IMR-90 (cell line): ENCODE results near the gene MCF2L2. TPM values are rescaled to one million over a fixed set of nuclear protein-coding genes. Genes with fewer than 3 reads are reported as not detected.

ENCODE experiments used
- ATAC-seq: fragments of 200-7000 bp; cut with Tn5 transposase; 2 replicates; pipeline ENCODE4 v1.9.1; 2020; ENCODE audit warnings: low read depth, mild to moderate bottlenecking, moderate library complexity
- BruUV-seq: library from RNA; stranded (reverse); fragments of 400-500 nt; replicated peaks from 2 replicates; lab custom pipeline; 2021; lab: Mats Ljungman, UMichigan
- CTCF ChIA-PET: fragments of 300-600 bp; formaldehyde crosslinking; extraction: SDS; loops from one replicate; lab custom pipeline; 2021; ENCODE audit warnings: antibody characterized with exemption; lab: Yijun Ruan, JAX
- POLR2A ChIA-PET: fragments of 300-600 bp; sonication (Branson Sonifier 250); formaldehyde crosslinking; loops from one replicate; lab custom pipeline; 2022; ENCODE audit warnings: antibody characterized with exemption; ENCODE audit not compliant: unreplicated experiment; lab: Charles Lee
- DNase-seq: peaks from one replicate; pipeline ENCODE4 v3.0.0; 2013
- H2AFZ ChIP-seq: replicated peaks from 2 replicates; pipeline ENCODE3; 2013; ENCODE audit warnings: low read length, mild to moderate bottlenecking; ENCODE audit not compliant: poor library complexity
- H2AK5ac ChIP-seq: 2 replicates; pipeline ENCODE4 v1.6.1; 2013; ENCODE audit warnings: low read depth, low read length, inconsistent platforms
- H2AK9ac ChIP-seq: replicated peaks from 2 replicates; pipeline ENCODE3; 2013; ENCODE audit warnings: mild to moderate bottlenecking, low read depth, low read length, moderate library complexity; ENCODE audit not compliant: poor library complexity
- H2BK120ac ChIP-seq: 2 replicates; pipeline ENCODE4 v1.6.1; 2013; ENCODE audit warnings: low read depth, low read length, inconsistent platforms
- H2BK15ac ChIP-seq: 3 replicates; pipeline ENCODE4 v1.6.1; 2013; ENCODE audit warnings: low read depth, low read length, inconsistent platforms
- H2BK20ac ChIP-seq: 2 replicates; pipeline ENCODE4 v1.6.1; 2013; ENCODE audit warnings: low read depth, mild to moderate bottlenecking, inconsistent platforms, low read length, moderate library complexity
- H2BK5ac ChIP-seq: 2 replicates; pipeline ENCODE4 v1.6.1; 2013; ENCODE audit warnings: mild to moderate bottlenecking, low read depth, low read length, inconsistent platforms; ENCODE audit not compliant: poor library complexity, severe bottlenecking
- H3K14ac ChIP-seq: replicated peaks from 2 replicates; pipeline ENCODE4 v1.6.1; 2013; ENCODE audit warnings: low read depth, low read length, inconsistent platforms
- H3K18ac ChIP-seq: 2 replicates; pipeline ENCODE4 v1.6.1; 2013; ENCODE audit warnings: low read depth, low read length, control low read depth
- H3K23ac ChIP-seq: 2 replicates; pipeline ENCODE4 v1.6.1; 2013; ENCODE audit warnings: low read depth, low read length, inconsistent platforms
- H3K27ac ChIP-seq: 2 replicates; pipeline ENCODE4 v1.5.1; 2013; ENCODE audit warnings: mild to moderate bottlenecking, control low read depth, low read length; ENCODE audit not compliant: insufficient read depth
- H3K27me3 ChIP-seq: 2 replicates; pipeline ENCODE4 v1.6.1; 2013; ENCODE audit warnings: low read length; ENCODE audit not compliant: control insufficient read depth, insufficient read depth
- H3K36me3 ChIP-seq: 2 replicates; pipeline ENCODE4 v1.6.1; 2013; ENCODE audit warnings: low read length, mixed read lengths; ENCODE audit not compliant: control insufficient read depth, insufficient read depth
- H3K4ac ChIP-seq: 2 replicates; pipeline ENCODE4 v1.6.1; 2013; ENCODE audit warnings: low read depth, low read length, inconsistent platforms
- H3K4me1 ChIP-seq: 2 replicates; pipeline ENCODE4 v1.6.1; 2013; ENCODE audit warnings: low read length, mixed read lengths; ENCODE audit not compliant: control insufficient read depth, insufficient read depth
- H3K4me2 ChIP-seq: 2 replicates; pipeline ENCODE4 v1.6.1; 2013; ENCODE audit warnings: low read depth, mild to moderate bottlenecking, control low read depth, low read length, moderate library complexity
- H3K4me3 ChIP-seq: 2 replicates; pipeline ENCODE4 v1.5.1; 2013; ENCODE audit warnings: low read depth, mild to moderate bottlenecking, control low read depth, low read length, moderate library complexity; ENCODE audit not compliant: insufficient read depth
- H3K56ac ChIP-seq: 2 replicates; pipeline ENCODE4 v1.6.1; 2013; ENCODE audit warnings: low read length, inconsistent platforms; ENCODE audit not compliant: insufficient read depth; ENCODE audit errors: extremely low read depth
- H3K79me1 ChIP-seq, 2 experiments: 2 replicates each; pipeline ENCODE4 v1.6.1; 2013; ENCODE audit warnings: low read length in 2 of 2, inconsistent platforms in 1 of 2, low read depth in 1 of 2
- H3K9ac ChIP-seq: 2 replicates; pipeline ENCODE4 v1.6.1; 2013; ENCODE audit warnings: low read depth, low read length, control low read depth
- H3K9me1 ChIP-seq: 2 replicates; pipeline ENCODE4 v1.6.1; 2013; ENCODE audit warnings: low read length, inconsistent platforms; ENCODE audit not compliant: insufficient read depth
- H3K9me3 ChIP-seq: 2 replicates; pipeline ENCODE4 v1.6.1; 2013; ENCODE audit warnings: low read length; ENCODE audit not compliant: control insufficient read depth, insufficient read depth
- H4K20me1 ChIP-seq: 2 replicates; pipeline ENCODE4 v1.6.1; 2013; ENCODE audit warnings: low read length, inconsistent platforms; ENCODE audit not compliant: insufficient read depth
- H4K5ac ChIP-seq: 2 replicates; pipeline ENCODE4 v1.6.1; 2013; ENCODE audit warnings: mild to moderate bottlenecking, low read depth, low read length, control low read depth
- H4K8ac ChIP-seq, 2 experiments: 2 replicates each; pipeline ENCODE4 v1.6.1; 2013; ENCODE audit warnings: low read depth in 2 of 2, low read length in 2 of 2, control low read depth in 1 of 2, inconsistent platforms in 1 of 2
- H4K91ac ChIP-seq: 2 replicates; pipeline ENCODE4 v1.6.1; 2013; ENCODE audit warnings: low read depth, low read length, inconsistent platforms; ENCODE audit not compliant: insufficient read depth
- BHLHE40 ChIP-seq: fragments of 150-350 bp; IDR thresholded peaks from 2 replicates; pipeline ENCODE4 v1.6.1; 2016; ENCODE audit warnings: mild to moderate bottlenecking, low read depth, low read length
- MAFK ChIP-seq: IDR thresholded peaks from 2 replicates; pipeline ENCODE4 v1.6.1; 2012; ENCODE audit warnings: low read depth, low read length, improper control_type of control experiment
- NFE2L2 ChIP-seq: fragments of 150-350 bp; IDR thresholded peaks from 2 replicates; pipeline ENCODE4 v1.6.1; 2016; ENCODE audit warnings: low read depth, mild to moderate bottlenecking, low read length
- POLR2A ChIP-seq: IDR thresholded peaks from 2 replicates; pipeline ENCODE4 v1.6.1; 2012; ENCODE audit warnings: mild to moderate bottlenecking, low read depth, low read length
- RAD21 ChIP-seq: IDR thresholded peaks from 2 replicates; pipeline ENCODE4 v1.6.1; 2012; ENCODE audit warnings: low read length, improper control_type of control experiment
- RFX5 ChIP-seq: IDR thresholded peaks from 2 replicates; pipeline ENCODE4 v1.8.0; 2012; ENCODE audit warnings: low read depth, mild to moderate bottlenecking, low read length, moderate library complexity
- WGBS, 2 experiments: methylation state at CpG; one replicate each; pipeline versions ENCODE4 v1.1.5 to v1.1.7; 2013; ENCODE audit warnings: missing lambda C conversion rate in 2 of 2; ENCODE audit not compliant: insufficient read length in 1 of 2; ENCODE audit errors: extremely low coverage in 2 of 2; 5-methylcytosine and 5-hydroxymethylcytosine counted together
- dilution Hi-C: fragments of 300-500 bp; cut with HindIII; formaldehyde crosslinking; loops from one replicate; pipeline ENCODE4 v1.14.3; 2018; ENCODE audit warnings: low sequenced_read_pairs; ENCODE audit not compliant: unreplicated experiment
- in situ Hi-C: fragments of 300-500 bp; cut with MboI; formaldehyde crosslinking; loops from 3 replicates; pipeline ENCODE4 v1.14.3; 2019; ENCODE audit warnings: low sequenced_read_pairs, inconsistent platforms, mixed read lengths
- intact Hi-C: fragments of 100-400 bp; cut with micrococcal nuclease; formaldehyde crosslinking; loops from 2 replicates; pipeline ENCODE4 v1.10.0; 2022
- polyA plus RNA-seq, 3 experiments: library from polyadenylated mRNA; depleted of rRNA; stranded (reverse); fragments of >200 nt; gene quantifications; 2 replicates each; pipeline ENCODE4 v1.2.3, GENCODE V29; 2012; ENCODE audit warnings: low replicate concordance in 1 of 3
- total RNA-seq: library from RNA; depleted of rRNA; stranded (reverse); fragments of >200 nt; gene quantifications from 2 replicates; pipeline ENCODE4 v1.2.3, GENCODE V29; 2012
- TF ChIP-seq, protein P1 (sequence below): fragments of 150-350 bp; IDR thresholded peaks from 2 replicates; pipeline ENCODE4 v1.6.1; 2016; ENCODE audit warnings: low read depth, mild to moderate bottlenecking, low read length, moderate library complexity, borderline replicate concordance

Gene MCF2L2
- total and polyA plus RNA-seq, 2 of the 4 experiments (the other 2 are of a cell fraction) = under 0.01 TPM; not detected in 1

DNA sequence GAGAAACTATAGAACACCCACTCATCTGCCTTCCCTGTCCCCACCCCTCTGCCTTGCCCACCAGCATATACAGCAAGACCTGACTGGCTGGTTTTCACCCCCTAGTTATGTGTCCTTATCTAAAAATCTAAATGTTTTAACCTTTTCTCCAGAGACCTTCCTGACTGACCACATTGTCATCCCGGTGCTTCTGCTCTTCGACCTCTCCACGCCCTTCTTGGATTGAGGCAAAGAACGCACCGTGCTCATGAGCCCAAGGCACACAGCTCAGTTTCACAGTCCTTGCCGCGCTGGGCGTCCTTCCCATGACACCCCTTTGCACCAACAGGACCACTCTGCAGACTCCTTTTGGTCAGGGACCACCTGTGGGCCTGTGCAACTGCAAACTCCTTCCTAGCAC is 112.7 kb downstream of the MCF2L2 start:
- Histone ChIP-seq H2AK5ac (no peak overlapping the region), H2BK120ac (no peak overlapping the region), H2BK5ac (no peak overlapping the region), H3K23ac (no peak overlapping the region), H3K9me3 (no peaks in the 10 kb centered on the region), H4K91ac (no peak overlapping the region), H4K20me1 (no peaks in the 10 kb centered on the region; the same call in 1 of the 2 replicates), H3K56ac (no peak overlapping the region), H2AK9ac (no peak overlapping the region), H3K27me3 (peaks cover 21% of the 10 kb centered on the region), H4K8ac (no peak overlapping the region), H3K18ac (no peak overlapping the region), H3K4me1 (peaks cover 3% of the 10 kb centered on the region; the same call in 1 of the 2 replicates), H2BK15ac (no peak overlapping the region), H2AFZ (peak overlapping the region; percentile 1), H3K27ac (no peak overlapping the region), H3K14ac (no peak overlapping the region), H3K4ac (no peak overlapping the region), H3K4me3 (no peak overlapping the region), H4K5ac (no peak overlapping the region), H2BK20ac (no peak overlapping the region), H3K36me3 (no peaks in the 10 kb centered on the region), H3K79me1 (no peaks in the 10 kb centered on the region), H3K4me2 (no peak overlapping the region), H3K9me1 (peaks cover 6% of the 10 kb centered on the region), H3K9ac (no peak overlapping the region)
- TF ChIP-seq RFX5 (no peak), MAFK (no peak), BHLHE40 (no peak), RAD21 (no peak), NFE2L2 (no peak), POLR2A (no peak)
- TF ChIP-seq, protein P1, sequence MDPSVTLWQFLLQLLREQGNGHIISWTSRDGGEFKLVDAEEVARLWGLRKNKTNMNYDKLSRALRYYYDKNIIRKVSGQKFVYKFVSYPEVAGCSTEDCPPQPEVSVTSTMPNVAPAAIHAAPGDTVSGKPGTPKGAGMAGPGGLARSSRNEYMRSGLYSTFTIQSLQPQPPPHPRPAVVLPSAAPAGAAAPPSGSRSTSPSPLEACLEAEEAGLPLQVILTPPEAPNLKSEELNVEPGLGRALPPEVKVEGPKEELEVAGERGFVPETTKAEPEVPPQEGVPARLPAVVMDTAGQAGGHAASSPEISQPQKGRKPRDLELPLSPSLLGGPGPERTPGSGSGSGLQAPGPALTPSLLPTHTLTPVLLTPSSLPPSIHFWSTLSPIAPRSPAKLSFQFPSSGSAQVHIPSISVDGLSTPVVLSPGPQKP = no peak
- ATAC-seq (no peak), DNase-seq (no peak)
- no TSS peak for BruUV-seq
- dilution Hi-C loops (no loop called here), in situ Hi-C loops (no loop called here), intact Hi-C loops (no loop called here)
- ChIA-PET CTCF (interaction anchor here (0.6 to 1.4 kb wide), 3 partner anchors 15 to 66 kb away, joined by 4 to 7 read pairs (median 5); no protein-coding TSS in a partner anchor), POLR2A (no interaction called here)
- 73% methylated on average over 4 of the region's 8 CpGs; no CpG with 5 or more reads in 1 of the 2 experiments for WGBS, 2 experiments
